Muscle layer of duodenum (tissue), 2 donors: ENCODE measurements around the gene TC2N.

Experiments
- H3K27ac ChIP-seq: one replicate; pipeline ENCODE4 v1.7.0; 2013; ENCODE audit warnings: mild to moderate bottlenecking, low read length
- H3K27me3 ChIP-seq: one replicate; pipeline ENCODE4 v1.7.0; 2013; ENCODE audit warnings: low read depth, mild to moderate bottlenecking, control low read depth, low read length
- H3K36me3 ChIP-seq, 2 donors: one replicate each; pipeline ENCODE4 v1.7.0; 2013; ENCODE audit warnings: low read length in 2 of 2, control low read depth in 1 of 2, mild to moderate bottlenecking in 1 of 2; ENCODE audit not compliant: insufficient read depth in 2 of 2, control insufficient read depth in 1 of 2
- H3K4me1 ChIP-seq, 2 donors: one replicate each; pipeline ENCODE4 v1.7.0; 2013; ENCODE audit warnings: low read length in 2 of 2, mild to moderate bottlenecking in 2 of 2, control low read depth in 1 of 2, moderate library complexity in 1 of 2; ENCODE audit not compliant: insufficient read depth in 2 of 2, control insufficient read depth in 1 of 2
- H3K4me3 ChIP-seq, 2 donors: one replicate each; pipeline ENCODE4 v1.7.0; 2013; ENCODE audit warnings: low read length in 2 of 2, low read depth in 1 of 2, mild to moderate bottlenecking in 1 of 2
- H3K9me3 ChIP-seq, 2 donors: one replicate each; pipeline ENCODE4 v1.7.0; 2013; ENCODE audit warnings: low read length in 2 of 2, control low read depth in 1 of 2, mild to moderate bottlenecking in 1 of 2; ENCODE audit not compliant: control insufficient read depth in 1 of 2
- donor health status: healthy.

The TC2N gene

DNA sequence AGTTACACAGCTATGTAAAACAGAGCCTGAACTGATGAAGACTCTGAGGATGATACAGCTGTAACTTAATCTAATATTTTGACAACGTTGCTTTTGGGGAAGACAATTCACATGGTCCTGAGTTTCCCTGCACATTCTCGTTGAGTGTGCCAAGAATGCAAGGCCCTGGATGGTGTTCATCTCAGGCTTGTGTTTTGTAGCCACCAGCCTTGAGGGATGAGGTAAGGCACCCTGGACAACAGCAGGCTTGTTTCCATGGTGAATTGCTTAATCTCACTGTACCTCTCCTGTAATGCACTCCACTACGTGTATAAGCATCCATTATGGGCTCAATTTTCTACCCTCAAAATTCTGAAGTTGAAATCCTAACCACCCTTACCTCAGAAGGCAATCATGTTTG, 137.6 kb downstream of the TC2N start:
- Histone ChIP-seq H3K9me3 (no peaks in the 10 kb centered on the region), H3K27me3 (no peaks in the 10 kb centered on the region), H3K36me3 (no peaks in the 10 kb centered on the region), H3K4me1 (no peaks in the 10 kb centered on the region), H3K27ac (no peak overlapping the region), H3K4me3 (no peak overlapping the region)
